GM23248 (cell line): Measurements from ENCODE around the gene AP1G2.

Experiments used
- EZH2 ChIP-seq: fragments of 200-600 bp; sonication (generic); IDR thresholded peaks from 2 replicates; pipeline ENCODE4 v1.6.1; 2018; ENCODE audit warnings: antibody characterized with exemption, mild to moderate bottlenecking; ENCODE audit not compliant: insufficient read depth, poor library complexity, severe bottlenecking
- EZH2phosphoT487 ChIP-seq: fragments of 200-600 bp; sonication (generic); IDR thresholded peaks from 2 replicates; pipeline ENCODE4 v1.6.1; 2018; ENCODE audit warnings: antibody characterized with exemption, moderate library complexity, mild to moderate bottlenecking, low read depth; ENCODE audit not compliant: insufficient read depth

- TF ChIP-seq EZH2phosphoT487 (no peak), EZH2 (no peak)
These were observed 24.2 kb downstream of the AP1G2 start for GRCh38 chr14:23543403-23543802.
